22Rv1 (cell line): ENCODE data around the gene TNRC6A.
"Not testable (repeated sequence)": the region's sequence is repeated elsewhere in the genome, so short reads cannot be mapped to it uniquely, and the experiment has no call there.

Source experiments
- H3K27ac ChIP-seq: fragments of 450-650 bp; 2 replicates; pipeline ENCODE4 v1.5.1; 2017
- CTCF ChIP-seq: fragments of 450-650 bp; IDR thresholded peaks from 2 replicates; pipeline ENCODE4 v1.5.1; 2017; ENCODE audit warnings: mild to moderate bottlenecking
- ZFX ChIP-seq: fragments of 450-650 bp; IDR thresholded peaks from 2 replicates; pipeline ENCODE4 v1.6.1; 2017; ENCODE audit warnings: antibody characterized with exemption, borderline replicate concordance

The TNRC6A gene

GRCh38 chr16:24800586-24800985 is 71.1 kb downstream of the TNRC6A start:
- TF ChIP-seq CTCF (peak; percentile 68), ZFX (no peak)
- no peak overlapping the region for H3K27ac ChIP-seq

GRCh38 chr16:24801761-24802302 is 72.4 kb downstream of the TNRC6A start:
- TF ChIP-seq CTCF (no peak), ZFX (no peak)
- no peak overlapping the region for H3K27ac ChIP-seq

- no peak overlapping the region for H3K27ac ChIP-seq
- no peak for TF ChIP-seq ZFX
- TF ChIP-seq CTCF: no peak
Measured at GRCh38 chr16:24805484-24805883, 76.0 kb downstream of the TNRC6A start.

GRCh38 chr16:24807301-24807700 is 77.8 kb downstream of the TNRC6A start:
- H3K27ac ChIP-seq: no peak overlapping the region
- TF ChIP-seq CTCF: no peak
- TF ChIP-seq ZFX: no peak

- TF ChIP-seq CTCF (no peak), ZFX (no peak)
Measured at GRCh38 chr16:24810951-24811843, 81.7 kb downstream of the TNRC6A start.

GRCh38 chr16:24812813-24813212 is 83.4 kb downstream of the TNRC6A start:
- H3K27ac ChIP-seq: not testable (repeated sequence)

More at GRCh38 chr16:24810951-24811843, 81.7 kb downstream of the TNRC6A start:
- no peak overlapping the region for H3K27ac ChIP-seq

GRCh38 chr16:24815021-24815420 is 85.6 kb downstream of the TNRC6A start:
- no peak for TF ChIP-seq CTCF
- no peak for TF ChIP-seq ZFX
- no peak overlapping the region for H3K27ac ChIP-seq
